ENCODE results near the gene EEF2K.

The EEF2K gene

GRCh38 chr16:22317625-22318024, 111.5 kb downstream of the EEF2K start:
- Histone ChIP-seq H3K36me3 (ENCODE audit: control insufficient read depth, insufficient read depth, low read length) (peaks cover 37% of the 10 kb centered on the region), H3K4me1 (ENCODE audit: control insufficient read depth, insufficient read depth, low read length) (no peaks in the 10 kb centered on the region), H3K27me3 (ENCODE audit: control insufficient read depth, insufficient read depth, low read length) (no peaks in the 10 kb centered on the region), H3K9me3 (ENCODE audit: control insufficient read depth, insufficient read depth, low read length) (no peaks in the 10 kb centered on the region), H3K27ac (ENCODE audit: low read length) (no peak overlapping the region), H3K4me3 (ENCODE audit: low read length) (no peak overlapping the region)
- no peak for DNase-seq (ENCODE audit: low read depth, low spot score)
- WGBS (ENCODE audit: insufficient coverage, insufficient read length) = no CpG with 5 or more reads among the region's 6 CpGs

GRCh38 chr16:22318690-22319358, 112.7 kb downstream of the EEF2K start:
- H3K4me1 ChIP-seq (ENCODE audit: control insufficient read depth, insufficient read depth, low read length) = no peaks in the 10 kb centered on the region
- WGBS (ENCODE audit: insufficient coverage, insufficient read length) = no CpG with 5 or more reads among the region's 18 CpGs
- no peak overlapping the region for H3K27ac ChIP-seq (ENCODE audit: low read length)
- no peaks in the 10 kb centered on the region for H3K27me3 ChIP-seq (ENCODE audit: control insufficient read depth, insufficient read depth, low read length)
- no peak overlapping the region for H3K4me3 ChIP-seq (ENCODE audit: low read length)
- no peak for DNase-seq (ENCODE audit: low read depth, low spot score)
- peaks cover 35% of the 10 kb centered on the region for H3K36me3 ChIP-seq (ENCODE audit: control insufficient read depth, insufficient read depth, low read length)
- H3K9me3 ChIP-seq (ENCODE audit: control insufficient read depth, insufficient read depth, low read length) = no peaks in the 10 kb centered on the region

- H3K27ac ChIP-seq (ENCODE audit: low read length) = no peak overlapping the region
- H3K9me3 ChIP-seq (ENCODE audit: control insufficient read depth, insufficient read depth, low read length) = no peaks in the 10 kb centered on the region
- no peak overlapping the region for H3K4me3 ChIP-seq (ENCODE audit: low read length)
- DNase-seq (ENCODE audit: low read depth, low spot score) = no peak
- no peaks in the 10 kb centered on the region for H3K4me1 ChIP-seq (ENCODE audit: control insufficient read depth, insufficient read depth, low read length)
- WGBS (ENCODE audit: insufficient coverage, insufficient read length) = no CpG with 5 or more reads among the region's 13 CpGs
- H3K36me3 ChIP-seq (ENCODE audit: control insufficient read depth, insufficient read depth, low read length) = peaks cover 44% of the 10 kb centered on the region
- H3K27me3 ChIP-seq (ENCODE audit: control insufficient read depth, insufficient read depth, low read length) = no peaks in the 10 kb centered on the region
These were observed 114.7 kb downstream of the EEF2K start for GRCh38 chr16:22320572-22321339.

- no peaks in the 10 kb centered on the region for H3K4me1 ChIP-seq (ENCODE audit: control insufficient read depth, insufficient read depth, low read length)
- H3K36me3 ChIP-seq (ENCODE audit: control insufficient read depth, insufficient read depth, low read length) = peaks cover 48% of the 10 kb centered on the region
- H3K9me3 ChIP-seq (ENCODE audit: control insufficient read depth, insufficient read depth, low read length) = no peaks in the 10 kb centered on the region
- no peaks in the 10 kb centered on the region for H3K27me3 ChIP-seq (ENCODE audit: control insufficient read depth, insufficient read depth, low read length)
- no peak for DNase-seq (ENCODE audit: low read depth, low spot score)
- H3K4me3 ChIP-seq (ENCODE audit: low read length) = no peak overlapping the region
- WGBS (ENCODE audit: insufficient coverage, insufficient read length) = no CpG with 5 or more reads among the region's 16 CpGs
- no peak overlapping the region for H3K27ac ChIP-seq (ENCODE audit: low read length)
These were observed 115.4 kb downstream of the EEF2K start for GRCh38 chr16:22321340-22322001.

GRCh38 chr16:22322021-22322471, 116.0 kb downstream of the EEF2K start:
- no peaks in the 10 kb centered on the region for H3K27me3 ChIP-seq (ENCODE audit: control insufficient read depth, insufficient read depth, low read length)
- DNase-seq (ENCODE audit: low read depth, low spot score) = no peak
- no peaks in the 10 kb centered on the region for H3K9me3 ChIP-seq (ENCODE audit: control insufficient read depth, insufficient read depth, low read length)
- WGBS (ENCODE audit: insufficient coverage, insufficient read length) = no CpG with 5 or more reads among the region's 11 CpGs
- no peaks in the 10 kb centered on the region for H3K4me1 ChIP-seq (ENCODE audit: control insufficient read depth, insufficient read depth, low read length)
- peaks cover 48% of the 10 kb centered on the region for H3K36me3 ChIP-seq (ENCODE audit: control insufficient read depth, insufficient read depth, low read length)
- no peak overlapping the region for H3K4me3 ChIP-seq (ENCODE audit: low read length)
- H3K27ac ChIP-seq (ENCODE audit: low read length) = no peak overlapping the region

GRCh38 chr16:22322741-22323140, 116.7 kb downstream of the EEF2K start:
- no CpG with 5 or more reads among the region's 17 CpGs for WGBS (ENCODE audit: insufficient coverage, insufficient read length)
- peaks cover 50% of the 10 kb centered on the region for H3K36me3 ChIP-seq (ENCODE audit: control insufficient read depth, insufficient read depth, low read length)
- no peaks in the 10 kb centered on the region for H3K4me1 ChIP-seq (ENCODE audit: control insufficient read depth, insufficient read depth, low read length)
- no peaks in the 10 kb centered on the region for H3K27me3 ChIP-seq (ENCODE audit: control insufficient read depth, insufficient read depth, low read length)
- no peak for DNase-seq (ENCODE audit: low read depth, low spot score)
- H3K4me3 ChIP-seq (ENCODE audit: low read length) = no peak overlapping the region
- H3K9me3 ChIP-seq (ENCODE audit: control insufficient read depth, insufficient read depth, low read length) = no peaks in the 10 kb centered on the region
- no peak overlapping the region for H3K27ac ChIP-seq (ENCODE audit: low read length)

GRCh38 chr16:22323173-22323958, 117.3 kb downstream of the EEF2K start:
- DNase-seq (ENCODE audit: low read depth, low spot score) = no peak
- H3K4me1 ChIP-seq (ENCODE audit: control insufficient read depth, insufficient read depth, low read length) = no peaks in the 10 kb centered on the region
- no peak overlapping the region for H3K27ac ChIP-seq (ENCODE audit: low read length)
- H3K4me3 ChIP-seq (ENCODE audit: low read length) = no peak overlapping the region
- peaks cover 56% of the 10 kb centered on the region for H3K36me3 ChIP-seq (ENCODE audit: control insufficient read depth, insufficient read depth, low read length)
- no peaks in the 10 kb centered on the region for H3K27me3 ChIP-seq (ENCODE audit: control insufficient read depth, insufficient read depth, low read length)
- no peaks in the 10 kb centered on the region for H3K9me3 ChIP-seq (ENCODE audit: control insufficient read depth, insufficient read depth, low read length)
- no CpG with 5 or more reads among the region's 12 CpGs for WGBS (ENCODE audit: insufficient coverage, insufficient read length)

- Histone ChIP-seq H3K36me3 (ENCODE audit: control insufficient read depth, insufficient read depth, low read length) (peaks cover 58% of the 10 kb centered on the region), H3K4me1 (ENCODE audit: control insufficient read depth, insufficient read depth, low read length) (no peaks in the 10 kb centered on the region), H3K4me3 (ENCODE audit: low read length) (no peak overlapping the region), H3K9me3 (ENCODE audit: control insufficient read depth, insufficient read depth, low read length) (no peaks in the 10 kb centered on the region), H3K27ac (ENCODE audit: low read length) (no peak overlapping the region), H3K27me3 (ENCODE audit: control insufficient read depth, insufficient read depth, low read length) (no peaks in the 10 kb centered on the region)
- DNase-seq (ENCODE audit: low read depth, low spot score) = no peak
- WGBS (ENCODE audit: insufficient coverage, insufficient read length) = no CpG with 5 or more reads among the region's 24 CpGs
These were observed 118.1 kb downstream of the EEF2K start for GRCh38 chr16:22323959-22324786.

- Histone ChIP-seq H3K9me3 (ENCODE audit: control insufficient read depth, insufficient read depth, low read length) (no peaks in the 10 kb centered on the region), H3K4me1 (ENCODE audit: control insufficient read depth, insufficient read depth, low read length) (no peaks in the 10 kb centered on the region), H3K36me3 (ENCODE audit: control insufficient read depth, insufficient read depth, low read length) (peaks cover 58% of the 10 kb centered on the region), H3K4me3 (ENCODE audit: low read length) (no peak overlapping the region), H3K27ac (ENCODE audit: low read length) (no peak overlapping the region), H3K27me3 (ENCODE audit: control insufficient read depth, insufficient read depth, low read length) (no peaks in the 10 kb centered on the region)
- no CpG with 5 or more reads among the region's 19 CpGs for WGBS (ENCODE audit: insufficient coverage, insufficient read length)
- no peak for DNase-seq (ENCODE audit: low read depth, low spot score)
These were observed 118.9 kb downstream of the EEF2K start for GRCh38 chr16:22324787-22325597.

All from iPS DF 6.9 (cell line).